K562 (cell line): ENCODE measurements around the gene RTL1.

Source experiments
- CHD1 ChIP-seq: fragments of 200-600 bp; sonication (generic); IDR thresholded peaks from one replicate; pipeline ENCODE4 v1.6.1; 2012; ENCODE audit warnings: mild to moderate bottlenecking, moderate library complexity, low read length, inconsistent platforms
- CTCF ChIP-seq, 3 experiments: IDR thresholded peaks in 2 of 3; conservative IDR thresholded peaks in 1 of 3; 2 replicates each; pipeline ENCODE4 v1.5.1; 2011 to 2012; ENCODE audit warnings: low read length in 3 of 3, mild to moderate bottlenecking in 3 of 3, control low read depth in 2 of 3, improper control_type of control experiment in 1 of 3, inconsistent platforms in 1 of 3, low read depth in 1 of 3, mixed read lengths in 1 of 3, moderate library complexity in 1 of 3; ENCODE audit not compliant: insufficient read depth in 2 of 3
- EGR1 ChIP-seq: fragments of 450-650 bp; conservative IDR thresholded peaks from 2 replicates; pipeline ENCODE4 v1.6.1; 2017; ENCODE audit warnings: mild to moderate bottlenecking
- FOXM1 ChIP-seq, 2 experiments: fragments of 450-650 bp in 1 of 2; sonication (generic) in 1 of 2; formaldehyde crosslinking in 1 of 2; IDR thresholded peaks; 2 replicates each; pipeline versions ENCODE4 v1.6.1 to v1.9.0; 2017 to 2022; ENCODE audit warnings: low read depth in 2 of 2, mild to moderate bottlenecking in 2 of 2, missing genetic modification reagents in 1 of 2, moderate library complexity in 1 of 2
- GTF2F1 ChIP-seq: IDR thresholded peaks from 2 replicates; pipeline ENCODE4 v1.6.1; 2011; ENCODE audit warnings: low read depth, low read length, improper control_type of control experiment
- NR2C1 ChIP-seq, 2 experiments: fragments of 450-650 bp; IDR thresholded peaks; 2 replicates each; pipeline ENCODE4 v1.6.1; 2017; ENCODE audit warnings: mild to moderate bottlenecking in 2 of 2, antibody characterized with exemption in 1 of 2, inconsistent platforms in 1 of 2, missing compliant biosample characterization in 1 of 2, missing genetic modification characterization in 1 of 2
- RCOR1 ChIP-seq, 2 experiments: IDR thresholded peaks; 2 replicates each; pipeline ENCODE4 v1.6.1; 2012; ENCODE audit warnings: low read depth in 2 of 2, low read length in 2 of 2, borderline replicate concordance in 1 of 2, improper control_type of control experiment in 1 of 2
- SPI1 ChIP-seq: IDR thresholded peaks from 2 replicates; pipeline ENCODE4 v1.6.1; 2011; ENCODE audit warnings: low read depth, low read length, control low read depth, borderline replicate concordance
- TAF1 ChIP-seq: IDR thresholded peaks from 2 replicates; pipeline ENCODE4 v1.6.1; 2011; ENCODE audit warnings: mild to moderate bottlenecking, low read length, moderate library complexity; ENCODE audit not compliant: insufficient read depth, control insufficient read depth, severe bottlenecking; ENCODE audit errors: extremely low read depth
- TEAD4 ChIP-seq, 2 experiments: sonication (generic) in 1 of 2; formaldehyde crosslinking in 1 of 2; IDR thresholded peaks; 2 replicates each; pipeline versions ENCODE4 v1.6.1 to v1.8.0; 2012 to 2022; ENCODE audit warnings: borderline replicate concordance in 1 of 2, inconsistent platforms in 1 of 2, low read length in 1 of 2, mild to moderate bottlenecking in 1 of 2, missing genetic modification reagents in 1 of 2
- TRIM24 ChIP-seq, 2 experiments: fragments of 450-650 bp; IDR thresholded peaks; 2 replicates each; pipeline ENCODE4 v1.6.1; 2016
- ZBTB2 ChIP-seq: fragments of 450-650 bp; IDR thresholded peaks from 2 replicates; pipeline ENCODE4 v1.6.1; 2016; ENCODE audit warnings: antibody characterized with exemption
- ZBTB33 ChIP-seq: sonication (generic); formaldehyde crosslinking; IDR thresholded peaks from 2 replicates; pipeline ENCODE4 v1.8.1; 2023; ENCODE audit warnings: mild to moderate bottlenecking, missing genetic modification reagents

DNA sequence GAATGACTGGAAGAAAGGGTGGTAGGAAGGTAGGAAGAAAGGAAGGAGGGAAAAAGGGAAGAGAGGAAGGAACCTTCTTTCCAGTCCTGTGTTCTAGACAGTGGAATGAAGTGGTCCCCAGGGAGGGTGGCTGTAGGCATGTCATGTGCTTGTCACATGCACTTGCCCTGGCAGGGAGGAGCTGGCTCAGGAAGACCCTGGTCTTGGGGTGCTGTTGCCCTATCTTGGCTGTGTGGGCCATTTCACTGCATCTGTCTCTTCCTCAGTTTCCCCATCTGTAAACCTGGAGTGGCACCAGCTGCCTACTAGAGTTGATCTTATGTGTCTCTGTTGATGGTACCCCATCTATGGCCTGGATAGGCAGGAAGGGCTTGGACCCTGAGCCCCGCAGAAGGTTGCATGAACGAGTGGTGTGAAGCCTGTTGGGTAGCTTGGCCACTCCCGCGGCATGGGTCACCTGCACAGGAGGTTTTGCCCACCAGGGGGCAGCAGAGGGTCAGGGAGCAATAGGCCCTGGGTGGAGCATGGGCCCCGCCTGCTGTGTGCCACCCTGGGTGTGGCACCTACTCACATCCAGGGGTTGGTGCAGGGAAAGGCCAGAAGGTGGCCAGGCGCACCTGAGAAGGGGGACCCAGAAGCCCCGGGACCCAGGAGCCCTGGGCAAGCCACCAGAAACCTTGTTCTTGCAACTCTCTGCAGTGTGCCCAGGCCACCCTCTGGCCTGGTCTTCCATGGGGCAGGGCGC, 52.5 kb downstream of the RTL1 start:
- no peak for TF ChIP-seq RCOR1 (IDR thresholded peaks at IDR 0.05; ENCODE audit: borderline replicate concordance in 1 of 2, low read depth in 2 of 2, low read length in 2 of 2)
- peak; percentile 82 to 87 (median 83) for TF ChIP-seq CTCF (IDR thresholded peaks at IDR 0.05 in 2 of 3, conservative IDR thresholded peaks at IDR 0.05 in 1 of 3; ENCODE audit: insufficient read depth in 2 of 3, low read depth in 1 of 3, low read length in 3 of 3)
- TF ChIP-seq ZBTB2, result no peak
- no peak for TF ChIP-seq GTF2F1
- TF ChIP-seq TRIM24 (IDR thresholded peaks at IDR 0.05), result no peak
- TF ChIP-seq FOXM1 (IDR thresholded peaks at IDR 0.05; ENCODE audit: low read depth), result no peak
- no peak for TF ChIP-seq FOXM1 (CRISPR knock-in tag; IDR thresholded peaks at IDR 0.05; ENCODE audit: low read depth)
- TF ChIP-seq NR2C1 (IDR thresholded peaks at IDR 0.05), result no peak
- TF ChIP-seq NR2C1 (tag; IDR thresholded peaks at IDR 0.05), result no peak
- TF ChIP-seq TEAD4 (IDR thresholded peaks at IDR 0.05; ENCODE audit: low read length), result no peak
- no peak for TF ChIP-seq TEAD4 (CRISPR knock-in tag; IDR thresholded peaks at IDR 0.05; ENCODE audit: borderline replicate concordance)
- TF ChIP-seq CHD1, result no peak
- TF ChIP-seq ZBTB33, result no peak
- no peak for TF ChIP-seq EGR1
- TF ChIP-seq SPI1, result no peak
- TF ChIP-seq TAF1, result no peak
